Heart left ventricle (tissue), 13 donors: ENCODE measurements around the gene TMEFF2.

ENCODE experiments used
- CTCF ChIP-seq, 12 donors: fragments of 200-600 bp; sonication (generic) in 4 of 12; IDR thresholded peaks; one replicate each; pipeline versions ENCODE4 v1.5.0 to v1.8.0; 2018 to 2022; ENCODE audit warnings: antibody characterized with exemption in 12 of 12, mild to moderate bottlenecking in 5 of 12
- POLR2A ChIP-seq, 2 donors: fragments of 450-650 bp; IDR thresholded peaks; one replicate each; pipeline ENCODE4 v1.6.1; 2017; ENCODE audit warnings: antibody characterized with exemption in 2 of 2, mild to moderate bottlenecking in 2 of 2, moderate library complexity in 2 of 2
- donor health status: ischemic (EF 13 %, LVEDD 7.1; RV severe dilation, severe dysfunction).
- donor health status: DM: no; HTN: yes; CAD: no.
- donor health status: DM: no; HTN: no; CAD: no.
- donor health status: ischemic (EF 25% LVEDD 6.9; RV normal size, moderate dysfunction).
- donor health status: ischemic (EF 25% LVEDD 5.7; RV mildly dilated, moderate dysfunction).
- donor health status: ischemic (EF 35%, LVEDD 5.7; RV mildly dilated, moderate dysfunction).
- donor health status: nonischemic (EF 11% LVEDD 7.7; RV severe dilation, severe dysfunction).
- donor health status: DM: yes; HTN: yes; CAD: no.
- donor health status: PGD.
- donor health status: ischemic (EF 29% LVEDD 5.4; RV normal size, mild dysfunction).
- donor health status: nonischemic (EF 23%, LVEDD 6.1; RV moderate dilation, normal function).

GRCh38 chr2:192029089-192029488 is 165.6 kb downstream of the TMEFF2 start:
- TF ChIP-seq CTCF (IDR thresholded peaks at IDR 0.05) (peak in 1 of 12 donors; percentile 3), POLR2A (IDR thresholded peaks at IDR 0.05) (no peak)
